IPS-15b (cell line): ENCODE data around the gene PLEKHA7.
"Not testable (repeated sequence)": the region's sequence is repeated elsewhere in the genome, so short reads cannot be mapped to it uniquely, and the experiment has no call there.

Experiments
- H3K27me3 ChIP-seq: one replicate; pipeline ENCODE4 v1.6.1; 2013; ENCODE audit warnings: low read length; ENCODE audit not compliant: control insufficient read depth, insufficient read depth
- H3K36me3 ChIP-seq: one replicate; pipeline ENCODE4 v1.6.1; 2013; ENCODE audit warnings: low read length; ENCODE audit not compliant: control insufficient read depth, insufficient read depth
- H3K4me1 ChIP-seq: one replicate; pipeline ENCODE4 v1.6.1; 2013; ENCODE audit warnings: mild to moderate bottlenecking, low read length; ENCODE audit not compliant: control insufficient read depth, insufficient read depth
- H3K4me3 ChIP-seq: one replicate; pipeline ENCODE4 v1.5.1; 2013; ENCODE audit warnings: low read depth, low read length
- H3K9ac ChIP-seq: one replicate; pipeline ENCODE4 v1.6.1; 2013; ENCODE audit warnings: low read depth, mild to moderate bottlenecking, low read length
- H3K9me3 ChIP-seq: one replicate; pipeline ENCODE4 v1.6.1; 2013; ENCODE audit warnings: mild to moderate bottlenecking, low read length; ENCODE audit not compliant: control insufficient read depth, insufficient read depth

The PLEKHA7 gene

DNA sequence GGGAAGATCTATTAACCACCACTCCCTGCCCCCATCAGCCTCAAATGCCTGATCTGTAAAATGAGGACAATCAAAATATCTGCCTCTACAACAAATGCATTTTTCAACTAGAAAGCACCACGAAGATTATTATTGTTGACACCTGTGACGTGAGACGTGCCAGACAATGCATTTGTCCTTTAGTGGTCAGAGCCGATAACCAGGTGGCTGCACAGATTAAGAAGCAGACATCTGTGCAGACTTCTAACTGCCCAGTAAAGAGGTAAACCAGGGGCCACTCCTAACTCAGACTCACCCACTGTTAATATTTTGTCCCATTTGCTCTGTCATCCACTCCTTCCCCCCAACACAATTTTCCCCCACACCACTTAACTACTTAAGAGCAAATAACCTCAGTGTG, 11.7 kb downstream of the PLEKHA7 start:
- no peaks in the 10 kb centered on the region for H3K9me3 ChIP-seq
- H3K9ac ChIP-seq = no peak overlapping the region
- H3K4me1 ChIP-seq = no peaks in the 10 kb centered on the region
- H3K4me3 ChIP-seq = no peak overlapping the region
- H3K36me3 ChIP-seq = no peaks in the 10 kb centered on the region
- H3K27me3 ChIP-seq = no peaks in the 10 kb centered on the region

DNA sequence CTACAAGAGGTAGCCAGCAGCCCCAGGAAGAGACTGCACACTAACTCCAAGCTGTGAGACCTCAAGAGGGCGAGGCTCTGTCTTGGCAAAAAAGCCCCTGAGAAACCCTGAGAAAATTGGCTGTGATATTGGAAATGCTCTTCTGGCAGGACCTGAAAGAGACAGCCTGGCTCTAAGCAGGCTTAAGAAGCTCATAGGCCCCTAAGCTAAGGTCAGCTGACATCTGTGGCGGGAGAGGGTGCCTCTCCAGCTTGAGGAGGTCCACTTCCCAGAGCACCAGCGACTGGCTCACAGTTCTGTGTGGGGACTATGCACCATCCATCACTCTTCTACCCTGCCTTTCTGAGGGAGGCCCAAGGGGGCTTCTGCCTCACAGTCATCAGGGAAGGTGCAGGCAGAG, 12.4 kb downstream of the PLEKHA7 start:
- no peaks in the 10 kb centered on the region for H3K36me3 ChIP-seq
- no peak overlapping the region for H3K4me3 ChIP-seq
- no peaks in the 10 kb centered on the region for H3K9me3 ChIP-seq
- H3K9ac ChIP-seq = no peak overlapping the region
- no peaks in the 10 kb centered on the region for H3K27me3 ChIP-seq
- H3K4me1 ChIP-seq = no peaks in the 10 kb centered on the region

DNA sequence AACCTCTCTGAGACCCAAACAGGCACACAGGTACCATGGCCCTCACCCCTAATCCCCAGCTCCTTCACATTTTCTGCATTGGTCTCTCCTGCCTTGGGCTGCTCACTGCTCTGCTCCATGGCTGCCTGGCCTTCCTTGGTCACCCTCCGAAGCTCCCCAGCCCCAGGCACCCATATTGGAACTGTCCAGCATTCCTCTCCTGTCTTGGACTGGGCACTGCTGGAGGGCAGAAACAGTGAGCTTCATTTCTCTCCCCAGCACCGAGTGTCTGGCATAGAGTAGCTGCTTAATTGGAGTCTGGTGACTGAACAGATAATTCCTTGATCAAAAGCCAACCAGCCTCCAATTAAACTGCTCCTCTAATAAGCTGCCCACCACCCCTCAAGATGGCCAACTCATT, 13.2 kb downstream of the PLEKHA7 start:
- Histone ChIP-seq H3K9me3 (no peaks in the 10 kb centered on the region), H3K4me1 (no peaks in the 10 kb centered on the region), H3K9ac (no peak overlapping the region), H3K27me3 (no peaks in the 10 kb centered on the region), H3K4me3 (no peak overlapping the region), H3K36me3 (no peaks in the 10 kb centered on the region)

DNA sequence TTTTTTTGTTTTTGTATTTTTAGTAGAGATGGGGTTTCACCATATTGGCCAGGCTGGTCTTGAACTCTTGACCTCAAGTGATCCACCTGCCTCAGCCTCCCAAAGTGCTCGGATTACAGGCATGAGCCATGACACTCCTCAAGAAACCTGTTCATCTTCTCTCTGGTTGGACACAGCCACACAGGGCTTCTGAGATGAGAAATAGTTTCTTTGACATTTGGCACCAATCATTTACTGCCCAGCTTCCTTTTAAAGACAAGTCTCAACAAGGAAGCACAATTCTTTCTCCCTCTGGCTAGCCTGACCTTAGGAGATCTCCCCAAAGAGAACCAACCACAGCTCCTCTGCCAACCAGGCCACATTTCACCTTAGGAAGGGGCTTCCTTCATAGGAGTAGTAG, 14.0 kb downstream of the PLEKHA7 start:
- not testable (repeated sequence) for H3K4me3 ChIP-seq, H3K36me3 ChIP-seq, H3K9ac ChIP-seq, H3K4me1 ChIP-seq, H3K27me3 ChIP-seq, H3K9me3 ChIP-seq

DNA sequence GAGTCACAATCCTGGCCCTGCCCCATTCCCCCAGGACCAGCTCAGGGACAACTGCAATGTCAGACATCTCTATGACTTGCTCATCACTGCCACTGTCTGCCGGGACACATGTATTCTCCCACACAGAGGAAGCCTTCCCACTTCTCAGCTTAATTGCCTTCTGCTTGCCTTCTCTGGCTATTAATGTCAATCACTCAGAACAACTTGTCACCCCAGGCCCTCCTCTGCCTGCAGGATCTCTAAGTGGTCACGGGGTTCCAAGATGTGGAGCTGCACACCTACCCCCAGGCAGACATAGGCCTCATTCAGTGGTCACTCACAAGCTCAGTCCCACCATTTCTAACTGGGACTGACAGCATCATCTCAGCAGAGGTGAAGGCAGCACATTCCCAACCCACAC, 15.1 kb downstream of the PLEKHA7 start:
- Histone ChIP-seq H3K27me3 (no peaks in the 10 kb centered on the region), H3K4me1 (no peaks in the 10 kb centered on the region), H3K9me3 (no peaks in the 10 kb centered on the region), H3K36me3 (no peaks in the 10 kb centered on the region), H3K9ac (no peak overlapping the region), H3K4me3 (no peak overlapping the region)

DNA sequence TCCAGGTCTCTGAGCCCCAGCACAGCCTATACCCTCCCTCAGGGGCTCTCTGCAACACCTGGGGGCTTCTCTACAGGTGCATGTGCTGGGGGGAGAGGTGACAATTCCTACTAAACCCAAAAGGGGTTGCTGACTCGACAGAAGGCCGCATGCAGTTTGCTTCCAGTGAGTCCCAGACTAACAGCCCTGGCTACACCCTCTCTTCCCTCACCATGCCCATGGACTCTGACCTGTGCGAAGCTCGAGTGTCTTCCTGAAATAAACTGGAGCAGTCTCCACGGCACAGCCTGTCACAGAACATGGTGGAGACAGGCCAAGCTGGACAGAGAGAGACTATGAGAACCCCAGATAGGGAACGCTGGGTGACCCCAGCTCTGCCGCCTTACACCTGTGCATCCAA, 16.6 kb downstream of the PLEKHA7 start:
- Histone ChIP-seq H3K27me3 (no peaks in the 10 kb centered on the region), H3K4me3 (no peak overlapping the region), H3K9me3 (no peaks in the 10 kb centered on the region), H3K36me3 (no peaks in the 10 kb centered on the region), H3K9ac (no peak overlapping the region), H3K4me1 (no peaks in the 10 kb centered on the region)

DNA sequence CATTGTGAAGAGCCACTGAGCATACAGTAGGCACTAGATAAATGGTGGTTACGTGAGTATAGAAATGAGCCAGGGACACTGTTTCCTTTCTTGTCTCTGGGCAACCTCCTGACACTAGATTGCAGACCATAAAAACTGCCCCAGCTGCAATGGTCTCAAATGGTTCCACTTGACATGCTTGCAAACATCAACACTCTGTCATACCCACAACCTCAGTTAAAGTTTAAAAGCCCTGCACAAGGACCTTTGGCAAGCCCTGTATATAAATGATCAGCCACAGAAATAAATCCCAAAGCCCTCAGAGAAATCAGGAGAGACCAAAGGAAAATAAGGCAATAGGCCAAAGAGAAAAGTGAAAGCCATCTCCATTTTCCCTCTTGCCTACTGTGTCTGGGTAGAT, 20.7 kb downstream of the PLEKHA7 start:
- no peak overlapping the region for H3K9ac ChIP-seq
- no peaks in the 10 kb centered on the region for H3K4me1 ChIP-seq
- no peak overlapping the region for H3K4me3 ChIP-seq
- H3K9me3 ChIP-seq = no peaks in the 10 kb centered on the region
- no peaks in the 10 kb centered on the region for H3K27me3 ChIP-seq
- no peaks in the 10 kb centered on the region for H3K36me3 ChIP-seq

DNA sequence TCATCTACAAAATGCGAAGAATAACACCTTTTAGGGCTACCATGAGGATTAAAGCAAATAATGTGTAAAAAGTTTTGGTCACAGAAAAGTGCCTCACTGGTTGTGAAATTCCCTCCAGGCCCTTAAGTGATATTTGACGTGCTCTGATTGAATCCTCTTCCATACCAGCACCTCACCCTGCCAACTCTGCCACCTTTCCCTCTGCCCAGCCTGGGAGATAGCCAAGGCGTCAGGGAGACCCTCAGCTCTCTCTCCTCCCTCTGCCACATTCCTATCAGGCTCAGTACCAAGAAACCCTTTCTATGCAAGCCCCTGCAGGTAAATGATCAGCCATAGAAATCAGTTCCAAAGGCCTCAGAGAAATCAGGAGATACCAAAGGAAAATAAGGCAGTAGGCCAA, 21.4 kb downstream of the PLEKHA7 start:
- Histone ChIP-seq H3K9me3 (no peaks in the 10 kb centered on the region), H3K36me3 (no peaks in the 10 kb centered on the region), H3K4me1 (peaks cover 3% of the 10 kb centered on the region), H3K27me3 (no peaks in the 10 kb centered on the region), H3K4me3 (no peak overlapping the region), H3K9ac (no peak overlapping the region)

DNA sequence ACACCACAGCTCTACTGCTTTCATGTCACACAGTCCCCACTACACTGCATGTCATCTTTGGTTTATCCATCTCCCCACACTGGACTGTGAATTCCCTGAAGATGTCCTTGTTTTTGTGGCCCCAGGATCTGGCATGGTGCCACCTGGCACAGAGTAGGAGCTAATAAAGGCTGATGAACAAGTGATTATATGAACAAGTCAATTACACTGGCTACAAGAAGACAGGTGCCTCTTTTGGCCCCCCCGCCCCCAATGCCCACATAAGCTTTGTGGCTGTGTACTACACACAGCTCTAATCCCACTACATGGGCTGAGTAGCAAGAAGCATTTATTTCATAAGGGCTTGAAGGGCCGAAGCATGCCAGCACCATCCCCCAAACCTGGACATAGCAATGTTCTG, 24.7 kb downstream of the PLEKHA7 start:
- no peaks in the 10 kb centered on the region for H3K27me3 ChIP-seq
- peaks cover 17% of the 10 kb centered on the region for H3K4me1 ChIP-seq
- H3K36me3 ChIP-seq = no peaks in the 10 kb centered on the region
- H3K9ac ChIP-seq = no peak overlapping the region
- no peaks in the 10 kb centered on the region for H3K9me3 ChIP-seq
- H3K4me3 ChIP-seq = no peak overlapping the region

DNA sequence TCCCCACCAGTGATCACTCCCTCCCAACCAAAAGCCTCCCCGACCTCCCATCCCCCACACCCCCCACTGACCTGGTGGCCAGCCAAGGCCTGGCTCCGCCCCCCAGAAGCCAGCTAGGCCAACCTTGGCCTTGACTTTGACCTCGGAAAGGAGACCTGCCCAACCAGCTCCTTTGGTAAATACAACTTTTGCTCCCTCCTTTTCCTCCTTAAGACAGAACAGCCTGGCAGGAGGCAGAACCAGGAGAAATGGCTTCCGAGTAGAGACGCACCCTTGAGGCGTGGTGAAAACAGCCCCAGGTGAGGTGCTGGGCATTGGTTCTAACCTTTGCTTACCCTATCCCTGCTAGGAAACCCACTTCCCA, 27.0 kb downstream of the PLEKHA7 start:
- no peak overlapping the region for H3K9ac ChIP-seq
- H3K36me3 ChIP-seq = no peaks in the 10 kb centered on the region
- peak overlapping the region; percentile 18 for H3K4me3 ChIP-seq
- no peaks in the 10 kb centered on the region for H3K27me3 ChIP-seq
- H3K4me1 ChIP-seq = peaks cover 17% of the 10 kb centered on the region
- H3K9me3 ChIP-seq = no peaks in the 10 kb centered on the region

DNA sequence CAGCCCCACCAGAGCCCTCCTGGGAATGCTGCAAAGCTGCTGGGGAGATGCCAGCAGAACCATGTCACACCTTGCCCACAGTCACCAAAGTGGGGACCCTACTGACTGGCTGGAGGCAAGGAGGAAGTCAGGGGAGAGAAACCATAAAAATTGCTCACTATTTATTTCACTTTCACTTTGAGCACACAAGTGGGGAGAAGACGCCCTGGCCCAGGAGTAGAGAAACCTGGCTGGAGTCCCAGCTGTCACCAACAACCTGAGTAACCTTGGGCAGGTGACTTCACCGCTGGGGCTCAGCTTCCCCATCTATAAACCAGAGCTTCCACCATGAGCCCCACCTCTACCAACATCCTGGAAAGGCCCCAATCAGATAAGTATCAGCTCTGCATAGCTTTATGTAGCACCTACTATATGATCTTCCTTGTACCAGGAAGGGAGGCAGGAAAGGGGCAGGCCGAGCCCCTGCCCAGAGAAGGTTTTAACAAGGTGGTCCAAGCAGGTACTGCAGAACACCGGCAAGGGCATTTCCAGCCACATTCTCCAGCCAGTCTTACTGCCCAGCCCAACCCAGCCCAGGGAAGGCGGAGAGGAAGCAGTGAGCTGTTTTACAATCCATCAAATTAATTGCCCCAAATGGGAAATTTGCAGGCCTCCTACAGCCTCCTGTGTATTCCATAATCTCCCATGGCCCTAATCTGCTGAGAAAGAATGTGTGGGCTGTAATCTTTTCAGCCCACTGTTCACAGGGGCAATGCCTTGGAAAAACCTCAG, 27.6 kb downstream of the PLEKHA7 start:
- Histone ChIP-seq H3K4me1 (peaks cover 17% of the 10 kb centered on the region), H3K9ac (no peak overlapping the region)

DNA sequence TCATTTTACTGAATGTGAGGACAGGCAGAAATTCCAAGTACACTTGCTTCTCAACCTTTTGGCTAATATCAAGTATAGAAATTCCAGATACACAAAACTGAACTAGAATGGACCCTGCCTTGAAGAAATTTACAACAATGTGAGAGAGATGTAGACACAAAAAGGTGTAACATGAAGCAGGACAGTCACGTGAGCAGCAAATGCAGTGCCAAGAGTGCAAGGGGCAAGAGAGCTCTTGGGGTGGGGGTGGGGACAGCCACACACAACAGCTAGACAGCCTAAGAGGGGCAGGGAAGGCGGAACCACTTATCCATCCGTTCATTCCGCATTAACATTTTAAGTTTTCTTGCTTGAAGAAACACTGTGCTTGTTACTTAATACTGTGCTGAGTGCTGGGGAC, 28.9 kb downstream of the PLEKHA7 start:
- Histone ChIP-seq H3K4me1 (peaks cover 17% of the 10 kb centered on the region), H3K9me3 (no peaks in the 10 kb centered on the region), H3K4me3 (no peak overlapping the region), H3K9ac (no peak overlapping the region), H3K36me3 (no peaks in the 10 kb centered on the region), H3K27me3 (no peaks in the 10 kb centered on the region)

More for the DNA sequence above, 27.6 kb downstream of the PLEKHA7 start:
- Histone ChIP-seq H3K9me3 (no peaks in the 10 kb centered on the region), H3K27me3 (no peaks in the 10 kb centered on the region), H3K4me3 (no peak overlapping the region), H3K36me3 (no peaks in the 10 kb centered on the region)
